Measurements from ENCODE around the gene TBC1D8. TPM values are rescaled to one million over a fixed set of nuclear protein-coding genes. Genes with fewer than 3 reads are reported as not detected.

TBC1D8 gene
- total and polyA plus RNA-seq, 9 of the 15 experiments (the other 6 are each of a cell fraction or from before 2014, with no cell fraction given) = 0.36 to 1.3 (median 0.82) TPM

DNA sequence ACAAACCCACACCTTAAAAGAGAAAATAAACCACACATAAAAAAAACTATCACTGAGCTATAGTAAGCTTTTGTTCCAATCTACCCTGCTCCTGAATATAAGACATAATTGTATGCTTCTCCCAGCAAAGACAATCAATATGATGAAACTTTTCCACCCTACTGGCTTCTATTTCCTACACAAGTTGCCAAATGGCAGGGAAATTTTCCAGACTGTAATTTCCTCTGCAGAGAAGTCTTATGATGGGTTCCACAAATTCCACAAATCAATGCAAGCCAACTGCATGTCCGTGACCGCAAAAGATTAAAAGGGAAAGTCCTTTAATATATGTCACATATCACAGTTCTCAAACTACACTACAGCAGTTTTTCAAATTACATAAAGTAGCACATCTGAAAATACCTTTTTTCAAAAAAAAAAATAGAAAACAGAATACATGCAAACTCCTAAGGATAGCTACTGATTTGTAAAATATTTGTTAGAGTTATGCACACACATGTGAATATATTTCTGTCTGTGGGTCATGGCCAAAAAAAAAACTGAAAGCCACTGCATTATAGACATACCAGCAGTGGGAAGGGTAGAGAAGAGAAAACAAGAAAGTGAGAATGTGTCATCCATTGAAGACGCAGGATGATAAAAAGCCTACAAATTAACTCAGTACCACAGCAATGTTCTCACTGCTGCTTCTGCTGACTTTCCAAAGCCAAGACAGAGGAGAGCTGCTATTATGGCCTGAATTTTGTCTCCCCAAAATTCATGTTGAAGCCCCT is 87.6 kb downstream of the TBC1D8 start:
- Histone ChIP-seq H3K36me3 (ENCODE audit: control insufficient read depth, insufficient read depth, low read length) (no peaks in the 10 kb centered on the region), H3K4me2 (ENCODE audit: insufficient read depth, low read length) (no peak overlapping the region), H3K9me1 (ENCODE audit: control insufficient read depth, insufficient read depth, low read length) (no peaks in the 10 kb centered on the region), H3K4me1 (replicated peaks in 1 of 2; ENCODE audit: control insufficient read depth in 2 of 2, insufficient read depth in 2 of 2, low read length in 2 of 2) (0 out of 5 replicates have a peak, but pooled peaks cover 0 to 2% of the 10 kb centered on the region in 2 experiments), H3K27me3 (ENCODE audit: control insufficient read depth in 2 of 2, insufficient read depth in 2 of 2, low read length in 2 of 2) (peaks cover 18 to 31% of the 10 kb centered on the region in 2 experiments), H3K9ac (ENCODE audit: insufficient read depth in 1 of 2, low read depth in 2 of 2, low read length in 2 of 2) (no peak overlapping the region), H4K20me1 (replicated peaks; ENCODE audit: control insufficient read depth, insufficient read depth, low read length) (no peaks in the 10 kb centered on the region), H2AFZ (ENCODE audit: low read depth, low read length) (no peak overlapping the region), H3K79me2 (ENCODE audit: control insufficient read depth, insufficient read depth, low read length) (no peaks in the 10 kb centered on the region), H3K27ac (ENCODE audit: extremely low read depth, low read depth, low read length) (no peak overlapping the region), H3K4me3 (no peak overlapping the region), H3K9me3 (replicated peaks; ENCODE audit: control insufficient read depth, insufficient read depth, low read depth, low read length) (no peaks in the 10 kb centered on the region)
- no peak for ATAC-seq
- ChIA-PET CTCF (ENCODE audit: low intra/inter-chr PET ratio) (no interaction called here), POLR2A (interaction anchor here (0.6 to 1.2 kb wide), 3 partner anchors 28 to 62 kb away, joined by 3 to 4 read pairs (median 3); partner anchors contain the start of gene RPL31)
- no TSS peak for BruUV-seq (replicated peaks)
- no peak for FAIRE-seq
- no peak for DNase-seq (ENCODE audit: extremely low read depth in 1 of 4, low spot score in 3 of 4)
- 3% methylated on average over 3 of the region's 3 CpGs for WGBS (ENCODE audit: insufficient coverage, low coverage, missing lambda C conversion rate)
- intact Hi-C loops (cut with micrococcal nuclease) (no loop called here), in situ Hi-C loops (cut with MboI) (no loop called here)
- TF ChIP-seq MTF1 (CRISPR knock-in tag; IDR thresholded peaks at IDR 0.05; ENCODE audit: borderline replicate concordance) (no peak), ZFX (CRISPR knock-in tag; IDR thresholded peaks at IDR 0.05) (no peak), NUFIP1 (IDR thresholded peaks at IDR 0.05; ENCODE audit: partially characterized antibody) (no peak), NFYB (IDR thresholded peaks at IDR 0.05; ENCODE audit: extremely low read depth, insufficient read length) (no peak)

DNA sequence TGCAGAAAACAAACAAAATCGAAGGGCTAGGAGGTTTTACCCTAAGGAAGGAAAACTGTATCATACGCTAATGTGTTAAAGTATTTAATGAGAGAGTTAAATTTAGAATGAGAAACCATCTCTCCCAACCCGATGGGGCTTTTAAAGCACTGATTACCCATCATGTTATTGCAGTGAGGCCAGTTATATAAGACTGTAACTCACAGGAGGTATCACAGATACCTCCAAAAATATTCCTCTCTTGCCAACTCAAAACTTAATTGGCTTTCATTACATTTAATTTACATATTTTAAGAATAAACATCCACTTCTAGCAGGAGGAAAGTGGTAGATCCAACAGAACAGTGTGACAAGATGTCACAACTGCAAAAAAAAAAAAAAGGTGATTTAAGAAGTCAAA is 92.8 kb downstream of the TBC1D8 start:
- intact Hi-C loops (cut with micrococcal nuclease) = no loop called here
- H3K9me1 ChIP-seq (ENCODE audit: control insufficient read depth, insufficient read depth, low read length) = no peaks in the 10 kb centered on the region
- no peak for TF ChIP-seq HNRNPUL1 (IDR thresholded peaks at IDR 0.05; ENCODE audit: low read length)
- no peak for TF ChIP-seq ZC3H8 (IDR thresholded peaks at IDR 0.05)
- TF ChIP-seq, protein P1, sequence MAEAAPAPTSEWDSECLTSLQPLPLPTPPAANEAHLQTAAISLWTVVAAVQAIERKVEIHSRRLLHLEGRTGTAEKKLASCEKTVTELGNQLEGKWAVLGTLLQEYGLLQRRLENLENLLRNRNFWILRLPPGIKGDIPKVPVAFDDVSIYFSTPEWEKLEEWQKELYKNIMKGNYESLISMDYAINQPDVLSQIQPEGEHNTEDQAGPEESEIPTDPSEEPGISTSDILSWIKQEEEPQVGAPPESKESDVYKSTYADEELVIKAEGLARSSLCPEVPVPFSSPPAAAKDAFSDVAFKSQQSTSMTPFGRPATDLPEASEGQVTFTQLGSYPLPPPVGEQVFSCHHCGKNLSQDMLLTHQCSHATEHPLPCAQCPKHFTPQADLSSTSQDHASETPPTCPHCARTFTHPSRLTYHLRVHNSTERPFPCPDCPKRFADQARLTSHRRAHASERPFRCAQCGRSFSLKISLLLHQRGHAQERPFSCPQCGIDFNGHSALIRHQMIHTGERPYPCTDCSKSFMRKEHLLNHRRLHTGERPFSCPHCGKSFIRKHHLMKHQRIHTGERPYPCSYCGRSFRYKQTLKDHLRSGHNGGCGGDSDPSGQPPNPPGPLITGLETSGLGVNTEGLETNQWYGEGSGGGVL (CRISPR knock-in tag; IDR thresholded peaks at IDR 0.05) = no peak
- TF ChIP-seq ZNF444 (CRISPR knock-in tag; IDR thresholded peaks at IDR 0.05) = no peak
- TF ChIP-seq, protein P2, sequence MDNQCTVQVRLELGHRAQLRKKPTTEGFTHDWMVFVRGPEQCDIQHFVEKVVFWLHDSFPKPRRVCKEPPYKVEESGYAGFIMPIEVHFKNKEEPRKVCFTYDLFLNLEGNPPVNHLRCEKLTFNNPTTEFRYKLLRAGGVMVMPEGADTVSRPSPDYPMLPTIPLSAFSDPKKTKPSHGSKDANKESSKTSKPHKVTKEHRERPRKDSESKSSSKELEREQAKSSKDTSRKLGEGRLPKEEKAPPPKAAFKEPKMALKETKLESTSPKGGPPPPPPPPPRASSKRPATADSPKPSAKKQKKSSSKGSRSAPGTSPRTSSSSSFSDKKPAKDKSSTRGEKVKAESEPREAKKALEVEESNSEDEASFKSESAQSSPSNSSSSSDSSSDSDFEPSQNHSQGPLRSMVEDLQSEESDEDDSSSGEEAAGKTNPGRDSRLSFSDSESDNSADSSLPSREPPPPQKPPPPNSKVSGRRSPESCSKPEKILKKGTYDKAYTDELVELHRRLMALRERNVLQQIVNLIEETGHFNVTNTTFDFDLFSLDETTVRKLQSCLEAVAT (IDR thresholded peaks at IDR 0.05) = no peak
- no peak for TF ChIP-seq TAF9B (IDR thresholded peaks at IDR 0.05; ENCODE audit: partially characterized antibody)
- TF ChIP-seq, protein P3, sequence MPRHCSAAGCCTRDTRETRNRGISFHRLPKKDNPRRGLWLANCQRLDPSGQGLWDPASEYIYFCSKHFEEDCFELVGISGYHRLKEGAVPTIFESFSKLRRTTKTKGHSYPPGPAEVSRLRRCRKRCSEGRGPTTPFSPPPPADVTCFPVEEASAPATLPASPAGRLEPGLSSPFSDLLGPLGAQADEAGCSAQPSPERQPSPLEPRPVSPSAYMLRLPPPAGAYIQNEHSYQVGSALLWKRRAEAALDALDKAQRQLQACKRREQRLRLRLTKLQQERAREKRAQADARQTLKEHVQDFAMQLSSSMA (CRISPR knock-in tag; IDR thresholded peaks at IDR 0.05) = no peak
- TF ChIP-seq SMARCA4 (IDR thresholded peaks at IDR 0.05) = no peak

More for the DNA sequence above, 92.8 kb downstream of the TBC1D8 start:
- WGBS (ENCODE audit: insufficient coverage, low coverage, missing lambda C conversion rate) = 7% methylated on average over 3 of the region's 3 CpGs
- Histone ChIP-seq H3K36me3 (ENCODE audit: control insufficient read depth, insufficient read depth, low read length) (no peaks in the 10 kb centered on the region), H3K9ac (ENCODE audit: insufficient read depth in 1 of 2, low read depth in 2 of 2, low read length in 2 of 2) (no peak overlapping the region), H3K27me3 (ENCODE audit: control insufficient read depth in 2 of 2, insufficient read depth in 2 of 2, low read length in 2 of 2) (peaks cover 7 to 32% of the 10 kb centered on the region in 2 experiments; a peak in 4 of 5 replicates), H3K9me3 (replicated peaks; ENCODE audit: control insufficient read depth, insufficient read depth, low read depth, low read length) (no peaks in the 10 kb centered on the region), H3K79me2 (ENCODE audit: control insufficient read depth, insufficient read depth, low read length) (no peaks in the 10 kb centered on the region), H3K4me3 (no peak overlapping the region), H3K4me1 (replicated peaks in 1 of 2; ENCODE audit: control insufficient read depth in 2 of 2, insufficient read depth in 2 of 2, low read length in 2 of 2) (0 out of 5 replicates have a peak, but pooled peaks cover 0 to 2% of the 10 kb centered on the region in 2 experiments), H3K27ac (ENCODE audit: extremely low read depth, low read depth, low read length) (no peak overlapping the region), H2AFZ (ENCODE audit: low read depth, low read length) (no peak overlapping the region), H3K4me2 (ENCODE audit: insufficient read depth, low read length) (no peak overlapping the region), H4K20me1 (replicated peaks; ENCODE audit: control insufficient read depth, insufficient read depth, low read length) (no peaks in the 10 kb centered on the region)
- POLR2A ChIA-PET = no interaction called here
- CTCF ChIA-PET (ENCODE audit: low intra/inter-chr PET ratio) = no interaction called here
- no peak for DNase-seq (ENCODE audit: extremely low read depth in 1 of 4, low spot score in 3 of 4)
- BruUV-seq (replicated peaks) = no TSS peak
- no peak for FAIRE-seq
- in situ Hi-C loops (cut with MboI) = no loop called here
- ATAC-seq = no peak

Measured in K562 (cell line).